ENCODE data around the gene SPATA33. TPM values are rescaled to one million over a fixed set of nuclear protein-coding genes. Genes with fewer than 3 reads are reported as not detected.
"Not testable (repeated sequence)": the region's sequence is repeated elsewhere in the genome, so short reads cannot be mapped to it uniquely, and the experiment has no call there.

The SPATA33 gene
- total RNA-seq, 2 experiments from 2014 or later: 4.4 to 7.1 TPM

DNA sequence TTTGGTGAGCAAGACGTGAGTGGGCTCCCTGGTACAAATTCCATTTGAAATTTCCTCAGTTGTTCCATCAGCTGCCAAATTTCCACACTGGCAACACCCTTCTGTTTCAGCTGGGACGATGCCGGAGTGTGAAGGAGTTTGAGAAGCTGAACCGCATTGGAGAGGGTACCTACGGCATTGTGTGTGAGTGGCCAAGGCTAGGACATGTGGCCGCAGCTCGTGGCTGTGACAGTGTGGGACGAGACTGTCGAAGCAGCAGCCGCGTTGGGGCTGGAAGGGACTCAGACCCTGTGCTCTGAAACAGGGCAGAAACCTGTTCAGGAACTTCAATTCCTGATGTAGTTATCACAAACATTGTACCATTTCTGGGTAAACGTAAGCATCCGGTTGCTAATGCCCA is 31.5 kb downstream of the SPATA33 start:
- no peak overlapping the region for H3K4me3 ChIP-seq (ENCODE audit: low read length)
- no peaks in the 10 kb centered on the region for H3K9me3 ChIP-seq (ENCODE audit: control insufficient read depth in 1 of 2, insufficient read depth in 1 of 2, low read length in 2 of 2)
- no peak overlapping the region for H3K27ac Mint-ChIP-seq
- peaks cover 9% of the 10 kb centered on the region for H3K4me1 Mint-ChIP-seq (ENCODE audit: low read depth)
- no peaks in the 10 kb centered on the region for H3K9me3 Mint-ChIP-seq
- H3K27me3 ChIP-seq (ENCODE audit: control insufficient read depth in 1 of 2, insufficient read depth in 2 of 2, low read length in 2 of 2): no peaks in the 10 kb centered on the region
- no peak overlapping the region for H3K4me3 Mint-ChIP-seq
- intact Hi-C loops (cut with DNase I, micrococcal nuclease): no loop called here
- no peak for TF ChIP-seq CTCF (IDR thresholded peaks at IDR 0.05)
- peaks cover 30% of the 10 kb centered on the region for H3K36me3 ChIP-seq (ENCODE audit: insufficient read depth, low read length)
- ChIA-PET POLR2A (no interaction called here), CTCF (interaction anchor here (1.7 kb wide), 1 partner anchor 11 kb away, joined by 5 read pairs; no protein-coding TSS in a partner anchor)
- ATAC-seq (ENCODE audit: poor library complexity): no peak
- no peaks in the 10 kb centered on the region for H3K27me3 Mint-ChIP-seq
- H3K4me1 ChIP-seq (ENCODE audit: insufficient read depth, low read length): peaks cover 20% of the 10 kb centered on the region
- no peak overlapping the region for H3K27ac ChIP-seq (ENCODE audit: low read depth in 1 of 2, low read length in 2 of 2)
- no peak for DNase-seq
- H3K36me3 Mint-ChIP-seq (ENCODE audit: low read depth): peaks cover 37% of the 10 kb centered on the region

GRCh38 chr16:89689621-89690020 is 32.0 kb downstream of the SPATA33 start:
- CTCF ChIA-PET: interaction anchor here (1.7 kb wide), 1 partner anchor 10 kb away, joined by 5 read pairs; no protein-coding TSS in a partner anchor
- H3K9me3 Mint-ChIP-seq; POLR2A ChIA-PET; H3K4me3 ChIP-seq (ENCODE audit: low read length); H3K27ac Mint-ChIP-seq; H3K4me1 Mint-ChIP-seq (ENCODE audit: low read depth); DNase-seq; H3K4me3 Mint-ChIP-seq; intact Hi-C loops (cut with DNase I, micrococcal nuclease); H3K27me3 Mint-ChIP-seq; H3K27me3 ChIP-seq (ENCODE audit: control insufficient read depth in 1 of 2, insufficient read depth in 2 of 2, low read length in 2 of 2); ATAC-seq (ENCODE audit: poor library complexity); H3K27ac ChIP-seq (ENCODE audit: low read depth in 1 of 2, low read length in 2 of 2); H3K9me3 ChIP-seq (ENCODE audit: control insufficient read depth in 1 of 2, insufficient read depth in 1 of 2, low read length in 2 of 2): not testable (repeated sequence)
- H3K36me3 Mint-ChIP-seq (ENCODE audit: low read depth): peaks cover 38% of the 10 kb centered on the region
- H3K36me3 ChIP-seq (ENCODE audit: insufficient read depth, low read length): peaks cover 33% of the 10 kb centered on the region
- H3K4me1 ChIP-seq (ENCODE audit: insufficient read depth, low read length): peaks cover 20% of the 10 kb centered on the region

GRCh38 chr16:89690392-89690901 is 32.8 kb downstream of the SPATA33 start:
- H3K36me3 ChIP-seq (ENCODE audit: insufficient read depth, low read length): peaks cover 33% of the 10 kb centered on the region
- Mint-ChIP-seq H3K27ac (no peak overlapping the region), H3K9me3 (no peaks in the 10 kb centered on the region), H3K4me1 (ENCODE audit: low read depth) (peaks cover 9% of the 10 kb centered on the region), H3K27me3 (no peaks in the 10 kb centered on the region), H3K4me3 (no peak overlapping the region), H3K36me3 (ENCODE audit: low read depth) (peaks cover 45% of the 10 kb centered on the region)
- peak in 1 of 14 experiments; percentile 16 for DNase-seq
- H3K9me3 ChIP-seq (ENCODE audit: control insufficient read depth in 1 of 2, insufficient read depth in 1 of 2, low read length in 2 of 2): no peaks in the 10 kb centered on the region
- H3K27ac ChIP-seq (ENCODE audit: low read depth in 1 of 2, low read length in 2 of 2): no peak overlapping the region
- no peaks in the 10 kb centered on the region for H3K27me3 ChIP-seq (ENCODE audit: control insufficient read depth in 1 of 2, insufficient read depth in 2 of 2, low read length in 2 of 2)
- POLR2A ChIA-PET: no interaction called here
- CTCF ChIA-PET: interaction anchor here (1.7 kb wide), 1 partner anchor 10 kb away, joined by 5 read pairs; no protein-coding TSS in a partner anchor
- intact Hi-C loops (cut with DNase I, micrococcal nuclease): no loop called here
- TF ChIP-seq CTCF (IDR thresholded peaks at IDR 0.05): no peak
- ATAC-seq (ENCODE audit: poor library complexity): no peak
- H3K4me1 ChIP-seq (ENCODE audit: insufficient read depth, low read length): peaks cover 20% of the 10 kb centered on the region
- no peak overlapping the region for H3K4me3 ChIP-seq (ENCODE audit: low read length)
